Measurements from ENCODE around the gene DLST.
"Not testable (repeated sequence)": the region's sequence is repeated elsewhere in the genome, so short reads cannot be mapped to it uniquely, and the experiment has no call there.

Gene DLST

GRCh38 chr14:74915826-74916225, 34.1 kb downstream of the DLST start:
- no peak for DNase-seq (ENCODE audit: low read depth in 2 of 2, low spot score in 1 of 2)

GRCh38 chr14:74917178-74917543, 35.4 kb downstream of the DLST start:
- DNase-seq (ENCODE audit: low read depth in 2 of 2, low spot score in 1 of 2) = no peak

GRCh38 chr14:74917646-74918081, 35.9 kb downstream of the DLST start:
- no peak for DNase-seq (ENCODE audit: low read depth in 2 of 2, low spot score in 1 of 2)

GRCh38 chr14:74918380-74918779, 36.7 kb downstream of the DLST start:
- DNase-seq (ENCODE audit: low read depth in 2 of 2, low spot score in 1 of 2) = no peak

GRCh38 chr14:74919421-74920165, 37.9 kb downstream of the DLST start:
- DNase-seq (ENCODE audit: low read depth in 2 of 2, low spot score in 1 of 2) = no peak

- no peak for DNase-seq (ENCODE audit: low read depth in 2 of 2, low spot score in 1 of 2)
Measured at GRCh38 chr14:74920281-74920680, 38.6 kb downstream of the DLST start.

- DNase-seq (ENCODE audit: low read depth in 2 of 2, low spot score in 1 of 2) = no peak
Measured at GRCh38 chr14:74921053-74921620, 39.4 kb downstream of the DLST start.

GRCh38 chr14:74921987-74922751, 40.5 kb downstream of the DLST start:
- DNase-seq (ENCODE audit: low read depth in 2 of 2, low spot score in 1 of 2) = no peak

- DNase-seq (ENCODE audit: low read depth in 2 of 2, low spot score in 1 of 2) = peak; percentile 15 to 31
Measured at GRCh38 chr14:74922752-74923401, 41.2 kb downstream of the DLST start, which contains the start of gene RPS6KL1. Gene RPS6KL1 (minus strand): TSS chr14:74923260. CDS start chr14:74921541, 1,719 bp downstream.

- no peak for DNase-seq (ENCODE audit: low read depth in 2 of 2, low spot score in 1 of 2)
Measured at GRCh38 chr14:74924061-74924460, 42.3 kb downstream of the DLST start.

- no peak for DNase-seq (ENCODE audit: low read depth in 2 of 2, low spot score in 1 of 2)
Measured at GRCh38 chr14:74927225-74927624, 45.5 kb downstream of the DLST start.

- DNase-seq (ENCODE audit: low read depth in 2 of 2, low spot score in 1 of 2) = no peak
Measured at GRCh38 chr14:74929242-74929641, 47.5 kb downstream of the DLST start.

- DNase-seq (ENCODE audit: low read depth in 2 of 2, low spot score in 1 of 2) = not testable (repeated sequence)
Measured at GRCh38 chr14:74931744-74932143, 50.0 kb downstream of the DLST start.

GRCh38 chr14:74932401-74932901, 50.7 kb downstream of the DLST start:
- DNase-seq (ENCODE audit: low read depth in 2 of 2, low spot score in 1 of 2) = no peak

- DNase-seq (ENCODE audit: low read depth in 2 of 2, low spot score in 1 of 2) = not testable (repeated sequence)
Measured at GRCh38 chr14:74932936-74933335, 51.2 kb downstream of the DLST start.

- no peak for DNase-seq (ENCODE audit: low read depth in 2 of 2, low spot score in 1 of 2)
Measured at GRCh38 chr14:74934041-74934440, 52.3 kb downstream of the DLST start.

- DNase-seq (ENCODE audit: low read depth in 2 of 2, low spot score in 1 of 2) = no peak
Measured at GRCh38 chr14:74934476-74935359, 53.0 kb downstream of the DLST start.

- no peak for DNase-seq (ENCODE audit: low read depth in 2 of 2, low spot score in 1 of 2)
Measured at GRCh38 chr14:74935360-74935680, 53.6 kb downstream of the DLST start.

GRCh38 chr14:74936151-74936550, 54.4 kb downstream of the DLST start:
- DNase-seq (ENCODE audit: low read depth in 2 of 2, low spot score in 1 of 2) = no peak

- no peak for DNase-seq (ENCODE audit: low read depth in 2 of 2, low spot score in 1 of 2)
Measured at GRCh38 chr14:74936731-74937130, 55.0 kb downstream of the DLST start.

- DNase-seq (ENCODE audit: low read depth in 2 of 2, low spot score in 1 of 2) = no peak
Measured at GRCh38 chr14:74937171-74937570, 55.5 kb downstream of the DLST start.

All from stimulated activated CD8-positive, alpha-beta memory T cell treated with anti-CD3 and anti-CD28 coated beads, Interleukin-4, amount 100 ng/mL, for 1 hour (primary cell).